HCT116 (cell line): ENCODE data around the gene MID1. TPM values are rescaled to one million over a fixed set of nuclear protein-coding genes. Genes with fewer than 3 reads are reported as not detected.

Experiments
- ATAC-seq: fragments of 200-7000 bp; cut with Tn5 transposase; 2 replicates; pipeline ENCODE4 v1.9.1; 2020; ENCODE audit warnings: mild to moderate bottlenecking, moderate library complexity
- BruUV-seq: library from RNA; stranded (reverse); fragments of 400-500 nt; replicated peaks from 2 replicates; lab custom pipeline; 2021; lab: Mats Ljungman, UMichigan
- CTCF ChIA-PET: fragments of 300-600 bp; sonication (Branson Sonifier 250); formaldehyde crosslinking; loops from one replicate; lab custom pipeline; 2021; ENCODE audit warnings: antibody characterized with exemption; lab: Charles Lee
- POLR2A ChIA-PET: fragments of 300-600, 350-600 bp; sonication (Branson Sonifier 250); formaldehyde crosslinking; loops from one replicate; lab custom pipeline; 2021; ENCODE audit warnings: antibody characterized with exemption; lab: Charles Lee
- RAD21 ChIA-PET, 2 experiments: fragments of 300-600 bp; sonication (Branson Sonifier 250); formaldehyde crosslinking; loops; one replicate each; lab custom pipeline; 2023; ENCODE audit warnings: low total read pairs in 2 of 2; ENCODE audit not compliant: uncharacterized antibody in 2 of 2, unreplicated experiment in 2 of 2, low non-redundant PET in 1 of 2; lab: Charles Lee
- DNase-seq: peaks from one replicate; pipeline ENCODE4 v3.0.0-alpha.2; 2010; ENCODE audit warnings: low read depth, low spot score
- H2AFZ ChIP-seq: fragments of 200-600 bp; shearing (Covaris generic), sonication (generic); 2 replicates; pipeline ENCODE4 v1.6.1; 2017; ENCODE audit warnings: low read depth, mixed run types, mixed read lengths, antibody characterized with exemption, low read length; ENCODE audit not compliant: poor library complexity, severe bottlenecking
- H3K27ac ChIP-seq: 2 replicates; pipeline ENCODE4 v1.5.1; 2012; ENCODE audit warnings: low read depth, low read length
- H3K27me3 ChIP-seq: fragments of 200-600 bp; sonication (generic); 2 replicates; pipeline ENCODE4 v1.6.1; 2016; ENCODE audit warnings: mixed run types, low read length, mixed read lengths; ENCODE audit not compliant: insufficient read depth
- H3K36me3 ChIP-seq, 2 experiments: fragments of 200-500 bp in 1 of 2; fragments of 200-600 bp in 1 of 2; sonication (Bioruptor generic) in 1 of 2; sonication (generic) in 1 of 2; 2 replicates each; pipeline versions ENCODE4 v1.5.1 to v1.6.1; 2014 to 2016; ENCODE audit warnings: low read length in 2 of 2, inconsistent platforms in 1 of 2, mixed read lengths in 1 of 2, mixed run types in 1 of 2; ENCODE audit not compliant: insufficient read depth in 2 of 2, control insufficient read depth in 1 of 2
- H3K4me1 ChIP-seq, 2 experiments: fragments of 200-600 bp in 1 of 2; sonication (generic) in 1 of 2; 2 replicates each; pipeline versions ENCODE4 v1.5.1 to v1.6.1; 2012 to 2017; ENCODE audit warnings: low read length in 2 of 2, inconsistent platforms in 1 of 2, mild to moderate bottlenecking in 1 of 2, mixed read lengths in 1 of 2, mixed run types in 1 of 2, moderate library complexity in 1 of 2; ENCODE audit not compliant: insufficient read depth in 2 of 2, control insufficient read depth in 1 of 2
- H3K4me2 ChIP-seq: fragments of 200-600 bp; sonication (generic); 2 replicates; pipeline ENCODE4 v1.6.1; 2017; ENCODE audit warnings: mixed run types, low read length, mixed read lengths
- H3K4me3 ChIP-seq, 2 experiments: fragments of 200-600 bp in 1 of 2; sonication (generic) in 1 of 2; replicated peaks in 1 of 2; 2 replicates each; pipeline ENCODE4 v1.5.1; 2011 to 2016; ENCODE audit warnings: low read length in 2 of 2, control low read depth in 1 of 2, low read depth in 1 of 2, mild to moderate bottlenecking in 1 of 2, mixed read lengths in 1 of 2, mixed run types in 1 of 2
- H3K79me2 ChIP-seq: fragments of 200-600 bp; sonication (generic); 2 replicates; pipeline ENCODE4 v1.6.1; 2017; ENCODE audit warnings: mild to moderate bottlenecking, mixed run types, low read length, moderate library complexity, mixed read lengths; ENCODE audit not compliant: insufficient read depth
- H3K9ac ChIP-seq: fragments of 200-600 bp; sonication (generic); 2 replicates; pipeline ENCODE4 v1.6.1; 2016; ENCODE audit warnings: low read length, mixed read lengths
- H3K9me2 ChIP-seq: fragments of 200-600 bp; sonication (generic), shearing (Covaris generic); 2 replicates; pipeline ENCODE4 v1.6.1; 2017; ENCODE audit warnings: mixed run types, mild to moderate bottlenecking, moderate library complexity; ENCODE audit not compliant: insufficient read depth
- H3K9me3 ChIP-seq, 2 experiments: fragments of 200-500 bp in 1 of 2; fragments of 200-600 bp in 1 of 2; sonication (Bioruptor generic) in 1 of 2; sonication (generic) in 1 of 2; 2 replicates each; pipeline ENCODE4 v1.6.1; 2014 to 2017; ENCODE audit warnings: low read length in 2 of 2, mixed read lengths in 2 of 2, inconsistent platforms in 1 of 2, low read depth in 1 of 2, mild to moderate bottlenecking in 1 of 2, mixed run types in 1 of 2, moderate library complexity in 1 of 2; ENCODE audit not compliant: control insufficient read depth in 1 of 2, insufficient read depth in 1 of 2
- H4K20me1 ChIP-seq: fragments of 200-600 bp; sonication (generic), shearing (Covaris generic); 2 replicates; pipeline ENCODE4 v1.6.1; 2017; ENCODE audit warnings: mixed run types, mild to moderate bottlenecking, moderate library complexity; ENCODE audit not compliant: insufficient read depth
- CBX3 ChIP-seq: IDR thresholded peaks from 2 replicates; pipeline ENCODE4 v1.6.1; 2012; ENCODE audit warnings: low read depth
- CEBPB ChIP-seq: IDR thresholded peaks from 2 replicates; pipeline ENCODE4 v1.6.1; 2012; ENCODE audit warnings: low read depth
- EZH2 ChIP-seq: fragments of 200-600 bp; sonication (generic); IDR thresholded peaks from 2 replicates; pipeline ENCODE4 v1.6.1; 2017; ENCODE audit warnings: antibody characterized with exemption, mixed run types
- EZH2phosphoT487 ChIP-seq: fragments of 200-600 bp; IDR thresholded peaks from 2 replicates; pipeline ENCODE4 v1.6.1; 2018; ENCODE audit warnings: antibody characterized with exemption, borderline replicate concordance
- POLR2AphosphoS5 ChIP-seq: IDR thresholded peaks from 2 replicates; pipeline ENCODE4 v1.6.1; 2011; ENCODE audit warnings: mild to moderate bottlenecking, low read depth, low read length, moderate library complexity
- RAD21 ChIP-seq: IDR thresholded peaks from 2 replicates; pipeline ENCODE4 v1.6.1; 2012; ENCODE audit warnings: low read depth, mild to moderate bottlenecking
- SIN3A ChIP-seq: IDR thresholded peaks from 2 replicates; pipeline ENCODE4 v1.6.1; 2012; ENCODE audit warnings: low read depth
- SP1 ChIP-seq: IDR thresholded peaks from 2 replicates; pipeline ENCODE4 v1.6.1; 2012; ENCODE audit warnings: low read depth
- TCF7L2 ChIP-seq: IDR thresholded peaks from 2 replicates; pipeline ENCODE4 v1.7.0; 2011; ENCODE audit warnings: borderline replicate concordance, inconsistent platforms; ENCODE audit not compliant: insufficient read depth, insufficient read length; ENCODE audit errors: extremely low read depth
- ZFX ChIP-seq: fragments of 450-650 bp; IDR thresholded peaks from 2 replicates; pipeline ENCODE4 v1.6.1; 2017
- ZNF274 ChIP-seq: fragments of 200-500 bp; sonication (Bioruptor generic); IDR thresholded peaks from 2 replicates; pipeline ENCODE4 v1.6.1; 2014; ENCODE audit warnings: mild to moderate bottlenecking, low read depth, low read length, inconsistent platforms
- intact Hi-C: fragments of 100-400 bp; cut with micrococcal nuclease; formaldehyde crosslinking; loops from 2 replicates; pipeline ENCODE4 v1.10.0; 2022
- total RNA-seq: library from RNA; stranded (reverse); gene quantifications from one replicate; pipeline ENCODE4 v1.2.1, GENCODE V29; 2021; ENCODE audit not compliant: unreplicated experiment
- TF ChIP-seq, protein P1 (sequence below), 3 experiments: fragments of 200-600 bp in 1 of 3; sonication (generic) in 1 of 3; IDR thresholded peaks in 2 of 3; conservative IDR thresholded peaks in 1 of 3; 2 replicates each; pipeline ENCODE4 v1.5.1; 2012 to 2017; ENCODE audit warnings: low read depth in 2 of 3, low read length in 2 of 3, antibody characterized with exemption in 1 of 3, borderline replicate concordance in 1 of 3, control low read depth in 1 of 3, mild to moderate bottlenecking in 1 of 3, mixed read lengths in 1 of 3, mixed run types in 1 of 3, moderate library complexity in 1 of 3; ENCODE audit not compliant: insufficient read depth in 1 of 3
- TF ChIP-seq, protein P2 (sequence below): IDR thresholded peaks from 2 replicates; pipeline ENCODE4 v1.6.1; 2012

The MID1 gene
- total RNA-seq, 1 experiment from 2014 or later = 48.8 TPM

DNA sequence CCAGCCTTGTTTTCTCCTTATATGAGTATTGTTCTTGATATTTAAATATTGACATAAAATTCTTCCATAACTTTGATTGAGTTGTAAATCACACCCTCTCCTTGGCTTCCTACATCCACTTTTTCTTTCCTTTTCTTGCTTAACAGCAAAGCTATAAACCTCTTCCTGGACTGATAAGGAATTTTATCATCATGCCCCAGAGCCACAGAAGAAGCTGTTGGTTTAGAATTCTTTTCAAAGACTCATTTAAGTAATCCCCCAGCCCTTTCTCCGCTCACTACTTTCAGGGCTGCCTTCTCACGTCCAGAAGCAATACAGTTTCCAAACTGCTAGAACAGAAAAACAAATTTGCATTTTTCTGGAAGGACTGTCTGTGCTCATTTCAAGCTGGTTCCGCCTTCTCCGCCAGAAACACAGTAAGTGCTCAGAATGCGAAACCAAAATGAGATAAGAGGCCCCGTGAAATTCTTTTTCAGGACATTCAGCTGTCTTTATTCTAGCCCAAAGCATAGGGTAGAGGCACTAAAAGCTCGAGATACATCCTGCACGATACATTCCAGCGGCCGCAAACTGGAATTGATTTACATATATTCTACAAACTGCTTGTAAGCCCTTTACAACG, 849 bp downstream of the MID1 start:
- Histone ChIP-seq H3K9ac (peak overlapping the region; percentile 83), H3K9me2 (no peaks in the 10 kb centered on the region), H3K4me3 (peak overlapping the region; percentile 70 to 77), H3K4me1 (peaks cover 44 to 78% of the 10 kb centered on the region in 2 experiments), H2AFZ (no peak overlapping the region), H3K4me2 (peak overlapping the region; percentile 84), H3K79me2 (peaks cover 57% of the 10 kb centered on the region), H3K27me3 (no peaks in the 10 kb centered on the region), H4K20me1 (no peaks in the 10 kb centered on the region), H3K36me3 (no peaks in the 10 kb centered on the region), H3K27ac (peak overlapping the region; percentile 85), H3K9me3 (no peaks in the 10 kb centered on the region)
- TF ChIP-seq POLR2AphosphoS5 (no peak), SP1 (no peak), SIN3A (no peak), ZNF274 (no peak), EZH2phosphoT487 (no peak), RAD21 (no peak), EZH2 (no peak), CEBPB (no peak), CBX3 (no peak), ZFX (no peak), TCF7L2 (no peak)
- TF ChIP-seq, protein P1, sequence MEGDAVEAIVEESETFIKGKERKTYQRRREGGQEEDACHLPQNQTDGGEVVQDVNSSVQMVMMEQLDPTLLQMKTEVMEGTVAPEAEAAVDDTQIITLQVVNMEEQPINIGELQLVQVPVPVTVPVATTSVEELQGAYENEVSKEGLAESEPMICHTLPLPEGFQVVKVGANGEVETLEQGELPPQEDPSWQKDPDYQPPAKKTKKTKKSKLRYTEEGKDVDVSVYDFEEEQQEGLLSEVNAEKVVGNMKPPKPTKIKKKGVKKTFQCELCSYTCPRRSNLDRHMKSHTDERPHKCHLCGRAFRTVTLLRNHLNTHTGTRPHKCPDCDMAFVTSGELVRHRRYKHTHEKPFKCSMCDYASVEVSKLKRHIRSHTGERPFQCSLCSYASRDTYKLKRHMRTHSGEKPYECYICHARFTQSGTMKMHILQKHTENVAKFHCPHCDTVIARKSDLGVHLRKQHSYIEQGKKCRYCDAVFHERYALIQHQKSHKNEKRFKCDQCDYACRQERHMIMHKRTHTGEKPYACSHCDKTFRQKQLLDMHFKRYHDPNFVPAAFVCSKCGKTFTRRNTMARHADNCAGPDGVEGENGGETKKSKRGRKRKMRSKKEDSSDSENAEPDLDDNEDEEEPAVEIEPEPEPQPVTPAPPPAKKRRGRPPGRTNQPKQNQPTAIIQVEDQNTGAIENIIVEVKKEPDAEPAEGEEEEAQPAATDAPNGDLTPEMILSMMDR (IDR thresholded peaks at IDR 0.05 in 2 of 3, conservative IDR thresholded peaks at IDR 0.05 in 1 of 3; ENCODE audit: borderline replicate concordance in 1 of 3, insufficient read depth in 1 of 3, low read depth in 2 of 3, low read length in 2 of 3) = no peak
- TF ChIP-seq, protein P2, sequence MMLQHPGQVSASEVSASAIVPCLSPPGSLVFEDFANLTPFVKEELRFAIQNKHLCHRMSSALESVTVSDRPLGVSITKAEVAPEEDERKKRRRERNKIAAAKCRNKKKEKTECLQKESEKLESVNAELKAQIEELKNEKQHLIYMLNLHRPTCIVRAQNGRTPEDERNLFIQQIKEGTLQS = no peak
- no peak for DNase-seq
- BruUV-seq = no TSS peak
- ChIA-PET CTCF (no interaction called here), RAD21 (no interaction called here), POLR2A (interaction anchor here (0.6 to 1.7 kb wide), 4 partner anchors 9 to 417 kb away, joined by 3 to 4 read pairs (median 4); no protein-coding TSS in a partner anchor)
- no peak for ATAC-seq
- intact Hi-C loops = loop anchor here (5.0 to 10.0 kb wide), 2 partner anchors 385 to 427 kb away; no protein-coding TSS in a partner anchor
